Activated CD4-positive, CD25-positive, alpha-beta regulatory T cell (primary cell): Measurements from ENCODE around the gene SRGAP3.
A peak's percentile ranks its signal among the peaks of the same experiment; 100 is the strongest.
"Not testable (repeated sequence)": the region's sequence is repeated elsewhere in the genome, so short reads cannot be mapped to it uniquely, and the experiment has no call there.

Experiments used
- DNase-seq, 4 experiments: peaks; one replicate each; lab custom pipeline; 2025; lab: John Stamatoyannopoulos, UW

Gene SRGAP3

GRCh38 chr3:9249273-9250192 lies at the start of gene SRGAP3:
Gene SRGAP3, minus strand, starts transcription at chr3:9249646. Its CDS starts 695 bp downstream, at chr3:9248951.
- DNase-seq = peak; percentile 11 to 68 (median 49)

- no peak for DNase-seq
Measured at GRCh38 chr3:9298236-9298635, 48.8 kb upstream of the SRGAP3 start.

GRCh38 chr3:9296241-9296640 lies 46.8 kb upstream of the SRGAP3 start:
- DNase-seq = no peak

- no peak for DNase-seq
Measured at GRCh38 chr3:9295007-9295406, 45.6 kb upstream of the SRGAP3 start.

- DNase-seq = not testable (repeated sequence)
Measured at GRCh38 chr3:9293953-9294352, 44.5 kb upstream of the SRGAP3 start.

- no peak for DNase-seq
Measured at GRCh38 chr3:9293076-9293475, 43.6 kb upstream of the SRGAP3 start.

GRCh38 chr3:9292516-9292915 lies 43.1 kb upstream of the SRGAP3 start:
- DNase-seq = no peak

GRCh38 chr3:9291821-9292410 lies 42.5 kb upstream of the SRGAP3 start:
- DNase-seq = no peak

GRCh38 chr3:9290566-9290965 lies 41.1 kb upstream of the SRGAP3 start:
- no peak for DNase-seq

GRCh38 chr3:9281533-9281932 lies 32.1 kb upstream of the SRGAP3 start:
- DNase-seq = not testable (repeated sequence)

- no peak for DNase-seq
Measured at GRCh38 chr3:9280451-9281219, 31.2 kb upstream of the SRGAP3 start.

- DNase-seq = no peak
Measured at GRCh38 chr3:9279966-9280365, 30.5 kb upstream of the SRGAP3 start.

GRCh38 chr3:9278498-9278897 lies 29.1 kb upstream of the SRGAP3 start:
- DNase-seq = no peak

- DNase-seq = no peak
Measured at GRCh38 chr3:9278085-9278484, 28.6 kb upstream of the SRGAP3 start.

- DNase-seq = no peak
Measured at GRCh38 chr3:9276761-9277370, 27.4 kb upstream of the SRGAP3 start.

GRCh38 chr3:9271903-9272302 lies 22.5 kb upstream of the SRGAP3 start:
- DNase-seq = no peak

- DNase-seq = no peak
Measured at GRCh38 chr3:9270704-9271103, 21.3 kb upstream of the SRGAP3 start.

GRCh38 chr3:9266716-9267115 lies 17.3 kb upstream of the SRGAP3 start:
- DNase-seq = no peak

GRCh38 chr3:9260305-9260704 lies 10.9 kb upstream of the SRGAP3 start:
- DNase-seq = no peak

GRCh38 chr3:9257092-9257491 lies 7.6 kb upstream of the SRGAP3 start:
- DNase-seq = no peak

GRCh38 chr3:9255976-9256375 lies 6.5 kb upstream of the SRGAP3 start:
- DNase-seq = no peak

- no peak for DNase-seq
Measured at GRCh38 chr3:9254764-9255163, 5.3 kb upstream of the SRGAP3 start.
